Stomach (tissue), 4 donors: ENCODE measurements around the gene TIE1.

ENCODE experiments used
- CTCF ChIP-seq, 7 experiments: fragments of 450-650 bp in 4 of 7; fragments of 200-600 bp in 3 of 7; sonication (generic) in 3 of 7; IDR thresholded peaks; one replicate each; pipeline ENCODE4 v1.5.1; 2016 to 2019; ENCODE audit warnings: antibody characterized with exemption in 7 of 7, control low read depth in 2 of 7, mild to moderate bottlenecking in 1 of 7
- POLR2A ChIP-seq, 4 donors: fragments of 450-650 bp; IDR thresholded peaks; one replicate each; pipeline ENCODE4 v1.6.1; 2016; ENCODE audit warnings: antibody characterized with exemption in 4 of 4, control low read depth in 2 of 4, mild to moderate bottlenecking in 1 of 4, moderate library complexity in 1 of 4

- TF ChIP-seq POLR2A (IDR thresholded peaks at IDR 0.05) = no peak
- no peak for TF ChIP-seq CTCF (IDR thresholded peaks at IDR 0.05)
Measured at GRCh38 chr1:43307458-43308158, 6.8 kb downstream of the TIE1 start.
